Measurements from ENCODE around the gene STK35. TPM values are rescaled to one million over a fixed set of nuclear protein-coding genes. Genes with fewer than 3 reads are reported as not detected.

The STK35 gene
- total RNA-seq, 1 donor from 2014 or later = 18.5 TPM

DNA sequence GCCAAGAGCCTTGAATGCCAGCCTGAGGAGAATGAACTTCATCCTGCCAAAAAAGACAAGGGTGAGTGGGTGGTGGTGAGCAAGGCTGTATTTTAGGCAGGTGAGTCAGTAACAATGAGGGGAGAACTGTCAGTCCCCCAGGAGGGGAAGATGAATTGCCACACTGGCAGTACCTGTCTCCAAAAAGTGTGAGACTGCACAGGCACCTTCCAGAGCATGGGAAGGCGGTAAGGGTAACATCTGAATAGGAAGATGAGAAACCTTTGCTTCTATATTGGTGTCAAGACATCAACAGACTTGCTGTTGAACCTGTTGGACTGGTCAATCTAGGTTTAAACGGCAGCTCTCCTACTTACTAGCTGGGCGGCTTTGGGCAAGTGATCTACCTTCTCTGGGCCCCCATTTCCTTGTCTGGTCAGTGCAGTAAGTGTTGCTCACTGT lies 30.9 kb downstream of the STK35 start:
- intact Hi-C loops (cut with micrococcal nuclease) = no loop called here

DNA sequence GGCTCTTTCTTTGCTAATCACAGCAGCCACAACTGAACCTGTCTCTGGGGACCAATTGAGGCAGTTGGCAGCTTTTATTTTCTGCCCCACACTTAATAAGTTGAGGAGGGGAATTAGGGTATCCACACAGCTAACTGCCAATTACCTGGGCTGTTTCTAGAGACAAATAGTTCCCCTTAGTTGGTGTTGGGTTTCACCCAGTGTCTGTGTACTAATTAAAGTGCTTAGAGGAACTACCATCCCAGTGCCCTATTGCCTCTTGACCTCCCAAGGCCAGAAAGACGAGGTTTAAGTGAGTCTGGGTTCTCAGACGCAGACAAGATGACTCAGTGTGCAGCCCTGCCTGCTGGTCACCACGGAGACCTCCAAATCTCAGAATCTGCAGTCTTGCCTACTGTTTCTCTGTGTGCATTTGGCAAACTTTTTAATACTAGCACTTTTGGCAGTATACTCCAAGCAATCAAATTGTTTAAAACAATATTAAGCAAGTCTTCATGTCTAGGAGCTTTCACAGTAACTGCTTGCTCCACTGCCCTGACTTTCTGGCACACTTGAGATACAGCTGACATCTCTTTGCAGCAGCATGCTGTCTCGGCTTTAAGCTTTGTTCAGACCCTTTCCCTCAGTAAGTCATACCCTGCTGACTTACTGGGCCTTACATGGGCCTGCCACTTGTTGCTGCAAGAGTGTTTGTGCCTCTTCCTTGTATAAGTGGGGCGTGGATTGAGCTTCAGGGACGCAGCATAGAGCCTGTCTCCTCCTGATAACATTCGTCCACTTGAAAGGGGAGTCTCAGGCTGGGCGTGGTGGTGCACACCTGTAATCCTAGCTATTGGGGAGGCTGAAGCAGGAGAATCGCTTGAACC lies 31.9 kb downstream of the STK35 start:
- intact Hi-C loops (cut with micrococcal nuclease) = no loop called here

DNA sequence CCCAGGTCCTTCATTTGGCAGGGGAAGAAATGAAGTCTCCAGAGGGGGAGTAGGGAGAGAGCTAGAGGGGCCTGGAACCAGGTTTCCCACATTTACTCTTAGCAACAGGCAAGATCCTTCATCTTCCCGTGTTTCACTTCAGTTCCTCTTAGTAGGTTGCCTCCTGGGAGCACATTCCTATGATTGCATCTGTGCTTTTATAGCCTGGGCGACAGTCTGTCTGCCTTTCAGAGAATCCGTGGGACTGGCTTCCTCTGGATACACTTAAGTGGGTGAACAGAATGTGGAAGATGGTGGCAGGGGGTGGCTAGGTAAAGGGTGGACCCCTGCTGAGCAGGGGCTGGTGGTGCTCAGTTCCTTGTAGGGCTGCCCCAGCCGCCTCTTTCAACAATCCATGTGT lies 33.4 kb downstream of the STK35 start:
- intact Hi-C loops (cut with micrococcal nuclease) = no loop called here

DNA sequence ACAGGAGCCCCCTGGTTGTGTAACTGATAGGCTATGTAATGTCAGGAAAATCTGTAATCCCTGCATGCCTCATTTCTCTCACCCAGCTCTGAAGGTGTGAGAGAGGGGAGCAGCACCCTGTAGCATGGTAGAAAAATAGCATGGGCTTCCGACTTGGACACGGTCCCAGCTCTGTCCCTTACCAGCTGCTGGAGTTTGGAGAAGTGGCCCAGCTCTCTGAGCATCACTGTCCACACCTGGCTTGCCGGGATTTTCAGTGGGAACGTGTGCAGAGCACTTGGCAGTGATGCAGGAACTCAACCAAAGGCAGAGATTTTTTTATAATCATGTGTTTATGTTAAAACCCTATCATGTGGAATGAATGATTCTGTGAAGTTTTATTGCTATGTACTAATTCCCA lies 34.6 kb downstream of the STK35 start:
- intact Hi-C loops (cut with micrococcal nuclease) = no loop called here

DNA sequence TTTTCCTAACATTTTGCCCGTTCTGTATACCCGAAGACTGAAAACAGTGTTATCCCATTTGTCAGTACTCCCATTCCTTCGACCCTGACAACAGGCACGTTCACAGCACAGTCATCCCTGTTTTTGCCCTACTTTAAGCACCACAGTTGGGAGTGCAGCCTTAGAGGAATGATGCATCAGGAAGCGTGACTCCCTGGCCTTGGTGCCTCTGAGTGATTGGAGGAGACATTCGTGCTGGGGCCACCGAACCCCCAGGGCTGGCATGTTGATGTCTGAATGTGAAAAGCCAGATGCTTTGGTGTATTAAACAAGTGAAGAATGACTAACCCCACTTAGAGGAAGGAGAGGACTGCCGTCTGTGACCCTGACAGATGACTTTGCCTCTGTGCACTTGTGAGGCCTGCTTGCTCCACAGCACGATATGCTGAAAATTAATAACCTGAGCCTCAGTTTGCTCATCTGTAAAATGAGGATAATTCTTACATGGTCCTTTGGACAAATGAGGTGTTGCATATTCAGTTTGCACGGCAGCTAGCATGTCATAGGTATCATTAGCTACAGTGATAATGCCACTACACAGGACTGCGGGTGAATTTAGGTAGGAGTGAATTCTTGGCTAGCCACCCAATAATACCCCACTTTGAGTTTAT lies 36.0 kb downstream of the STK35 start:
- intact Hi-C loops (cut with micrococcal nuclease) = no loop called here

DNA sequence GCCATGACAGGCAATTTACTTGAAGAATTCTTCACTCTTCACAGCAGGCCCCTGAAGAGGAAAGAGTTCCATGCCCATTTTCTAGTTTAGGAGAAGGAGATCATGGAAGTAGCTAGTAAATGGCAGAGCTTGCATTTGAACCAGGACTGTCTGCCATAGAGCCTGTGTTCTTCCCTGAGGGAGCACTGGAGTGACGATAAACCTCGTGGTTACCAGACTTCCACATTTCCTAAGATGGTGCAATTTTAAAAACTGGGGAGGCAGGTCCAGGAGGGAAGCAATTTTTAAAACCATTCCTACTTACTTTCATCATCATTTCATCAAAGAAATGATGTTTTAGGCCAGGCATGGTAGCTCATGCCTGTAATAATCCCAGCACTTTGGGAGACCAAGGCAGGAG lies 36.8 kb downstream of the STK35 start:
- intact Hi-C loops (cut with micrococcal nuclease) = no loop called here

DNA sequence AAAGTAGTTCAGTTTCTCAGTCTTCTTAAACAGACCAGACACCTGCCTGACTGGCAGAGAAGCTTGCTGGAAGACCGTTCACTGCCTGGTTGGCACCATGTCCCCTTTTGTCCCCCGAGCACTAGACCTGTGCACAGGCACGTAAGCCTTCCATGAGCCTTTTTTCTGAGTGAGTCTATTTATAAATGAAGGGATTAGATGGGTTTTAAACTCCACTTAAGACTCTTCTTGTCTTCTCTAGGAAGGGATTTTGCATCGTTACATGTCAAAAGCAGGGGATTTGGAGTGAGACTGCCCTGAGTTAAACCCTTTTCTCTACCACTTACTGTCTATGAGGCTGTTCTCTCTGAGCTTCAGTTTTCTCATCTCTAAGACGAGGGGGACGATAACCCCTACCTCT lies 37.6 kb downstream of the STK35 start:
- intact Hi-C loops (cut with micrococcal nuclease) = no loop called here

DNA sequence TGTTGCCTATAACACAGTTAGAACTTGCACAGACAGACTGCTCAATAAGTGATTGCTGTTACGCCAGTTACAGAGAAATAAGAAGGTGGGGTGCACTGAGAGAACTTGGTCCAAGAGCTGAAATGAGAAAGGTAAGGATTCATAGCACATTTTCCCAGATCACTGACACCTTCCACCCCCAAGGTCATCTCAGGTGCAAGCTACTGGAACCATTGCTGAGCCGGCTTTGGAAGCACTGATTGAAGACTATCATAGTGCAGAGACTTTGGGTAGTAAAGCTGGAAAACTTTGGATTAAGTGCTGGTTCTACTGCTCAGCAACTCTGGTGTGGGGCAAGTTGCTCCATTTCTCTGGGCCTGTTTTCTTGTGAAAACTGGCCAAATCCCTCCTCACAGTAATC lies 38.1 kb downstream of the STK35 start:
- intact Hi-C loops (cut with micrococcal nuclease) = no loop called here

DNA sequence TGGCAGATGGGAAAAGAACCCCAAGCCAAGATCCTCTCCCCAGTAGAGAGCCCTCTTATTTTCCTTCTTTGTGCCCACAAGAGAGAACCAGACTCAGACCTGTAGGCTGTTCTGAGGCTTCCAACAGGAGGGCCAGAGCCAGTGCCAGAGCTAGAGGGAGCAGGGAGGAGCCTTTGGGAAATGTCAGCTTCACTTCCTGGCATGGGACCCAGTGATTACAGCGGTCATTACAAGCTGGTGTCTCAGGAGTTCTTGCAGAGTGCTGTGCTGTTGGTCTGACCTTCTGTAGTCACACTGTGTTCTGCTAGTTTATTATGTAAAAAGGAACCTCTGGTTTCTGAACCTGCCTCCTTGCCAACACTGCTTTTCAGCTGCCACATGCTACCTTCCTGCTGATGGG lies 38.9 kb downstream of the STK35 start:
- intact Hi-C loops (cut with micrococcal nuclease) = no loop called here

DNA sequence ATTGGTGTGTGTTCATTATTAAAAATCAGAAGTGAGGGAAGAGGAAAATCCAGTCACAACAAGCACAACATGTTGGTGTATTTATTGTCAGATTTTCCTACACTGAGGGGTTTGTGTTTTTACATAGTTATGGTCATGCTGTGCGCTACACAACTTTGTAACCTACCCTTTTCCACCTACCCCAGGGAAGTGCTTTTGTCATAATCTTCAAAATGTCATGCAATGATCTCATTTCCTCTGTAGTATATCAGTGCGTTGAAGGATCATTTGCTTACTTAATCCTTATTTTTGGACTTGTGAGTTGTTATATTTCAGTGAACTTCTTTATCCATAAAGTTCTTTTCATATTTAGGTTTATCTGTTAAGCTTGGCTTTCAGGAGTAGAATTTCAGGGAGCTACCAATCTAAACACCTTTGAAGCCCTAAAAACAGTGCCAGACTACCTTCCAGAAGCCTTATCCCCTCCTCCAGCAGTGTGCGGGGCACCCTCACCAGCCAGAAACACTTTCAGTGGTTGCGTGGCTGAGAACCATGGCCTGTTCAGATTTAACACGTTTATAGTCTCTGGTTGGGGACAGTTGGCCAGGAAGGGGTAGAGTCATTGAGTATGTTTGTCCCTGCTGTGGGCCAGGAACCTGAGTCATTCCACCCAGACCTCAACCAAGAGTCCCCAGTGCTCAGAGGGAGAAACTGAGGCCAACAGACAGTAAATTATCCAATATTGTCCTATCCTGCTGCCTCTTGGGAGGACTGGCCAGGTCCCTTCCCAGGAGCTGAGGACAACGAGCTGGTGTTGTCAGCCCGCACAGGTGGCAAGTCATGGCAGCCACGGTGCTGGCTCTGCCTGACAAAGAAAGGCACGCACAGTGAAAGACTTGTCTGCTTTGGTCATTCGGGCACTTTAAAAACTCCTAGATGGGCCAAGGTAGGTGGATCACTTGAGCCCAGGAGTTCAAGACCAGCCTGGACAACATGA lies 40.3 kb downstream of the STK35 start:
- intact Hi-C loops (cut with micrococcal nuclease) = no loop called here

DNA sequence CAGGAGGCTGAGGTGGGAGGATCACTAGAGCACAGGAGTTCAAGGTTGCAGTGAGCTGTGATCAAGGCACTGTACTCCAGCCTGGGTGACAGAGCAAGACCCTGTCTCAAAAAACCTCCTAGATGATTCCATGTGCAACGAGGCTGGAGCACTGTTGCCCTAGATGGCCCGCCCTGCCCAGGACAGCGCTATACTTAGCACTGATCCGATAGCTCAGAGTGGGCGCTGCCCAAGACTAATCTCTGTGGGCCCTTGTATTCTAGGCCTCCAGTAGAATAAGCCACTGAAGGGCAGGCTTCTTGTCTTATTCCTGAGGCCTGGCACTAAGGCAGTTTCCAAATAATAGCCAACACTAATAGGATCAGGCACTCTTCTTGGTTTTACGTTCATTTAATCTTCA lies 41.0 kb downstream of the STK35 start:
- intact Hi-C loops (cut with micrococcal nuclease) = no loop called here

DNA sequence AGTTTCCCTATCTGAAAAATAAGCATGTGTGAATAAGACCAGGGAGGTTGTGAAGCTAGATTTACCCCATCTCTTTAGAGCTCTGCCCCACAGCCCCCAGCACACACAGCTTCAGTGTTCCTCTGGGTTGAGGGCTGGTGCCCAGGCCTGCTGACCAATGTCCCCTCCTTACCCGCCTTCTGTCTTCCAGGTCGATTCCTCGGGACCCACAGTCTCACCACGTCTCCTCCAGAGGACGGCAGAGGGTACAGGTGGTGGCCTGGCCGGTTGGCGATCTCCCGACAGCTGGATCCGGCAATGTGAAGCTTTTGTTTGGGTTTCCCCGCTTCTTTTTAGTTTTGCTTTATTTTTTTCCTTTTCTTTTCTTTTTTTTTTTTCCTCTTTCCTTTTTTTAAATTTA lies 42.0 kb downstream of the STK35 start:
- intact Hi-C loops (cut with micrococcal nuclease) = no loop called here

DNA sequence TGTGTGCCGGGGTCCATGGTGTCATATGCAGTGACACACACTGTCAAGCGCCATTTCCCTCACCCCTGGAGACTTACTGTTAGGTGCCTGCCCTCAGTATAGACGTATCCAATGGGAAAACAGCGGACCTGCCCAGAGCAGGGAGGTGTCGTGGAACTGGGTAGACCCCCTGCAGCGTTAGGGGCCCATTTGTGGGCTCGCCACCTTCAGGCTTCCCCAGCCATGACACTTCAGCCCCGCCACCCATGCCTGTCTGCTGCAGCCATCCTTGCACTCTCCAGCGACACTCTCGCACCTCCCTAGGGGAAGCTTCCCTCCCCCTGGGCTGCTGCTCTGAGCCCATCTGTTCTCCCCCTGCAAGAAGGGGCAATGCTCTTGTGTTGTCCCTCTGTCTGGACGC lies 43.2 kb downstream of the STK35 start:
- intact Hi-C loops (cut with micrococcal nuclease) = no loop called here

DNA sequence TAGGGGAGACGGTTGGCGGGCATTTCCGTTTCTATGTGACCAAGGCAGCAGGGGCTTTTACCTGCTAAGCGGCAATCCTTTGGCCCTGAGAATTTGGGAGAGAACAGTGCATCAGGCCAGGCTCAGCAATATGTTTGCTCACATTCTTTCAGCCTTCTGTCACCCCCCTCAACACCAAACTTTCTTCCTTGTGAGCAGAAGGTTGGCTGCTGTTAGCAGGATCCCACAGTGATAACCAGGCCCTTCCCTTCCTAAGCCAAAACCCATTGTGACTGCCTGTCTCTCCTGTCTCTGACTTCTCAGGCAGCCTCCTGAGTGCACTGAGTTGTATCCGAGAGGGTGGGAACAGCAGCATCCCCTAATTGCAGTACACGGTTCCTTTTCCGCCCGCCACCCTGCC lies 43.7 kb downstream of the STK35 start:
- intact Hi-C loops (cut with micrococcal nuclease) = no loop called here

DNA sequence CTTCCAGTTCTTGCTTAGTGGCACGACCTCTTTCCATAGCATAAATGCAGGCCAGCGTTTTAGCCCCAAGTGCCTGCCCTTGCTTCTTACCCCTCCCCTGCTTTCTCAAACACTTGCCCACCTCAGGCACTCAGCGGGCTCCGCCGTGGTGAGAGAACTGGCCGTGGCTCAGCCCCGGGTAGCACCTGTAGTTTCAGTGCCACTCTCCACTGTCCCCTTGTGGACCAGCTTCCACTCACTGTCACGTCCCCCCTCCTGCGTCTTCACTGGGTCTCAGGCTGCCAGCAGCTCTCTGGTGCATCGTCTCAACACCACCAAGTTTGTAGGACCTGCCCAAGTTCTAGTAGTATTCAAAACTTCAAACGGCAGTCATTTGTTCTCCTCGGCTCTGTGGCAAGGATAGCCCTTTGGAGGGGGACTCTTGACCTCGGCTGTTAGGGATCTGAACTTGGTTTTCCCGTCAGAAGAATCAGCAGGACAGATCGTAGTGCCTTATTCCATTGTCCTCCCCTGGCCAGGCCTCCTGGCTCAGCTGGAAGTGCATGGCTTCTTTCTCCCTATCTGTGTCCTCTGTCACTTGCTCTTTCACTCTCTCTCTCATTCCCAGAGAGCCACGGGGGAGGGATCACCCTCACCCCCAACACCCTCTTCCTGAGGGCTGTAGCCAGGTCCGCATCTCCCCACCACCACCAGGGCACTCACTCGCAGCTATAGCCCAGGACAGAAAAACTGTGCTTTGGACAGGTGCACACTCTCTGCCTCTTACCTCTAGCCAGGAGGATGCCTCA lies 44.6 kb downstream of the STK35 start:
- intact Hi-C loops (cut with micrococcal nuclease) = no loop called here

DNA sequence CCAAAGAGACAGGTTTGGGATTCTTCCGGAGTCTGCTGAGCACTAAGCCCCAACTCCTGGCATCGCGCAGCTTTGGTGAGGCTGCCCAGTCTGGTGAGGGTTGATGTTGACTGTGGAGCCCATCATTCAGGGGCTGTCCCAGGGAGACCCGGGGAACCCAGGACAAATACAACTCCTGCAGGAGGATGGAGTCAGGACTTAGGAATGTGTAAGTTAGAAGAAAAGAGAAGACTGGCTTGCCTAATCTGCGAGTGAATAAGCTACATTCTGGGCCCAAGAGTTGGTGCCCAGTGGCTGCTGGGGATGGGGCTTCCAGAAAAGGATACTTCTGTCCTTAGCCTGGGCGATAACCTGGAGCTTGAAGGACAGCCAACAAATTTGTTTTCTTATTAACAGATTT lies 47.9 kb downstream of the STK35 start:
- intact Hi-C loops (cut with micrococcal nuclease) = no loop called here

DNA sequence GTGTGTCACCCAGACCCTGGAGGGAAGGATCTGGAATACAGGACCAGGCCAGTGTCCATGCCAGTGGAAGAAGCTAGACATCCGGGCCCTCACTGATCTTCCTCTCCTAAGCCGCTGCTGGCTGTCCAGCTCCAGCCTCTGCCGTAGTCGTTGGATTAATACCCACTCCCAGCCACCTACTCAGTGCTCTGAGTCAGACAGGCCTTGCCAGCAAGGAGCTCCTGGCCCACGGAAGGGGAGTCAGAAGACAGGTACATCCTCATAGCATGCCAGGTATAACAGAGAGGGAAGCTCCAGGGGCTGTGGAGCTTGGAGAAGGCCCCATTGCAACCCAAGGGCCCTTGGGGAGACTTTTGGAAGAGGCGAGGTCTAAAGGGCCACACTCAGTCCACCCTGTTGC lies 49.0 kb downstream of the STK35 start:
- intact Hi-C loops (cut with micrococcal nuclease) = no loop called here

DNA sequence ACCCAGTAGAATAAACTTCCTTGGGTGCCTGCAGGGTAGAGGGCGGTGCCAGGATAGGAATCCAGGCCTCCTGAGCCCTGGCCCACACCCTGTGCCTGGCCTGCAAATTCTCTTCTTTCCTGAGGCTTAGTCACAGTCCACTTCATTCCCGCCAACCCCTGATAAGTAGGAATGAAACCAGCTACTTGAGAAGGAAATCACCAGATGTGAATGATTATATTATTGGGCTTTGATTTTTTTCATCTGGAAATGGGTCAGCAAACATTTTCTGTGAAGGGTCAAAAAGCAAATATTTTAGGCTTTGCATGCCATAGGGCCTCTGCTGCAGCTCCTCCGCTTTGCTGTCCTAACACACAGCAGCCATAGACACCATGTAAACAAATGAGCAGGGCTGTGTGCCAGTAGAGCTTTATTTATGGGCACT lies 50.2 kb downstream of the STK35 start:
- intact Hi-C loops (cut with micrococcal nuclease) = no loop called here

DNA sequence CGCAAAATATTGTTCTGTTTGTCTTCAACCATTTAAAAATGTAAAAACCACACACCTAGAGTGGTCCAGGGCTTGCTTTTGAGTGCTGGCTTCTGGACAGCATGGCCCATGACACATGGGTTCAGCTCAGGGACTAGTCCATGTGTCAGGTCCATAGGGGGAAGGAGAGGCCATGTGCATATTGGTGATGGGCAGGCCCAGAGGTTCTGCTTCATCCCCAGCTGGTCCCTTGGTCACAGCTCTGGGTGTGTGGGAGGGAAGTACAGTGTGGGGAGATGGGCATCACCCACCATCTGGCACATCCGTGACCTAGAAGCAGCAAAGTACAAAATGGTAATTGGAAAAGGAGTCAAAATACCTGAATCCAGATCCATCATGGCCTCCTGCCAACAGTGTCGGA lies 50.7 kb downstream of the STK35 start:
- intact Hi-C loops (cut with micrococcal nuclease) = no loop called here

DNA sequence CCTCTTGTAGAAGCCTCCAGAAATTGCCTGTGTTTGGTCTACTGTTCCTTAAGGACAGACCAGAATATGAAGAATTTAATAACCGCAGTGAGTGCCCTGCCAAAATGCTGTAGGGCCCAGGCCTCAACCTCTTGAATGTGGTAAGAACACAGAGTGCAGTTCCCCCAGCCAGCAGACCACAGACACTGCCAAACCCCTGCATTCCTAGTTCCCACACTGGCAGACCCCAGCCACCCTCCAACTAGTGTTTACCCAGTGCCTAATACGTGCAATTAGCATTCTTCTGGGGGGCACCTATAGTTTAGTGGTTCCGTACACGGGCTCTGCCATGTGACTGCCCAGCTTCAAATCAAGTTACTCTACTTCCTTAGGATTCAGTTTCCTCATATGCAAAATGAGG lies 51.7 kb downstream of the STK35 start:
- intact Hi-C loops (cut with micrococcal nuclease) = no loop called here

DNA sequence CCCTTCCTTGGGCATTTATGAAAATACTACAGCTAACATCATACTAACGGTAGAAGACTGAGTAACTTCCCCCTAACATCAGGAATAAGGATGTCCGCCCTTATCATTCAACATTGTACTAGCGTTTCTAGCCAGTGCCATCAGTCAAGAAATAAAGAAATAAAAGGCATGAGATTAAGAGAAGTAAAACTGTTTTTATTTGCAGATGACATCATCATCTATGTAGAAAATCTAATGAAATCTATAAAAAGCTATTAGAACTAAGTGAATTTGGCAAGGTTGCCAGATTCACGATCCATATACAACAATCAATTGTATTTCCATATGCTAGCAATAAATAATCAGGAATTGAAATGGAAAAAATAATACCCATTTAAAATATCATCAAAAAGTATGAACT lies 54.6 kb downstream of the STK35 start:
- intact Hi-C loops (cut with micrococcal nuclease) = no loop called here
